Measurements from ENCODE around the gene IRF2BP2.

The IRF2BP2 gene

GRCh38 chr1:234655328-234656069, 45.5 kb upstream of the IRF2BP2 start:
- Histone ChIP-seq H3K36me3 (replicated peaks) (no peaks in the 10 kb centered on the region), H3K27me3 (replicated peaks) (no peaks in the 10 kb centered on the region), H3K4me3 (ENCODE audit: low read depth, low read length) (no peak overlapping the region), H3K27ac (no peak overlapping the region)
- no peak for DNase-seq
- no peak for TF ChIP-seq CTCF (IDR thresholded peaks at IDR 0.05; ENCODE audit: low read depth, low read length, missing control alignments)
- in situ Hi-C loops (cut with HindIII; ENCODE audit: low pct_ligation_motif_present, low sequenced_read_pairs) = no loop called here

GRCh38 chr1:234654002-234654733, 44.2 kb upstream of the IRF2BP2 start:
- H3K36me3 ChIP-seq (replicated peaks) = no peaks in the 10 kb centered on the region
- TF ChIP-seq CTCF (IDR thresholded peaks at IDR 0.05; ENCODE audit: low read depth, low read length, missing control alignments) = no peak
- in situ Hi-C loops (cut with HindIII; ENCODE audit: low pct_ligation_motif_present, low sequenced_read_pairs) = no loop called here
- no peak overlapping the region for H3K27ac ChIP-seq
- no peaks in the 10 kb centered on the region for H3K27me3 ChIP-seq (replicated peaks)
- DNase-seq = no peak
- no peak overlapping the region for H3K4me3 ChIP-seq (ENCODE audit: low read depth, low read length)

GRCh38 chr1:234649432-234650081, 39.6 kb upstream of the IRF2BP2 start:
- TF ChIP-seq CTCF (IDR thresholded peaks at IDR 0.05; ENCODE audit: low read depth, low read length, missing control alignments) = no peak
- no peak overlapping the region for H3K4me3 ChIP-seq (ENCODE audit: low read depth, low read length)
- no peaks in the 10 kb centered on the region for H3K36me3 ChIP-seq (replicated peaks)
- H3K27ac ChIP-seq = no peak overlapping the region
- DNase-seq = no peak
- H3K27me3 ChIP-seq (replicated peaks) = no peaks in the 10 kb centered on the region
- in situ Hi-C loops (cut with HindIII; ENCODE audit: low pct_ligation_motif_present, low sequenced_read_pairs) = no loop called here

- in situ Hi-C loops (cut with HindIII; ENCODE audit: low pct_ligation_motif_present, low sequenced_read_pairs) = no loop called here
- H3K36me3 ChIP-seq (replicated peaks) = no peaks in the 10 kb centered on the region
- no peaks in the 10 kb centered on the region for H3K27me3 ChIP-seq (replicated peaks)
- DNase-seq = no peak
- TF ChIP-seq CTCF (IDR thresholded peaks at IDR 0.05; ENCODE audit: low read depth, low read length, missing control alignments) = no peak
- H3K4me3 ChIP-seq (ENCODE audit: low read depth, low read length) = no peak overlapping the region
- no peak overlapping the region for H3K27ac ChIP-seq
Measured at GRCh38 chr1:234647758-234648157, 37.8 kb upstream of the IRF2BP2 start.

- no peaks in the 10 kb centered on the region for H3K27me3 ChIP-seq (replicated peaks)
- H3K4me3 ChIP-seq (ENCODE audit: low read depth, low read length) = no peak overlapping the region
- no peak for DNase-seq
- TF ChIP-seq CTCF (IDR thresholded peaks at IDR 0.05; ENCODE audit: low read depth, low read length, missing control alignments) = no peak
- H3K27ac ChIP-seq = no peak overlapping the region
- in situ Hi-C loops (cut with HindIII; ENCODE audit: low pct_ligation_motif_present, low sequenced_read_pairs) = no loop called here
- no peaks in the 10 kb centered on the region for H3K36me3 ChIP-seq (replicated peaks)
Measured at GRCh38 chr1:234647245-234647644, 37.3 kb upstream of the IRF2BP2 start.

All from brain microvascular endothelial cell (primary cell).